Lung (tissue), 12 donors: Measurements from ENCODE around the gene TEDC1. TPM values are rescaled to one million over a fixed set of nuclear protein-coding genes. Genes with fewer than 3 reads are reported as not detected.
"Not testable (repeated sequence)": the region's sequence is repeated elsewhere in the genome, so short reads cannot be mapped to it uniquely, and the experiment has no call there.

ENCODE experiments used
- ATAC-seq: fragments of 200-7000 bp; cut with Tn5 transposase; one replicate; pipeline ENCODE4 v1.9.1; 2020; ENCODE audit warnings: moderate number of reproducible peaks; ENCODE audit not compliant: insufficient read depth, low FRiP score
- DNase-seq, 3 donors: peaks; one replicate each; pipeline ENCODE4 v3.0.0-alpha.2; 2013 to 2017
- H3K27ac ChIP-seq, 2 donors: one replicate each; pipeline ENCODE4 v1.5.1; 2013; ENCODE audit warnings: mild to moderate bottlenecking in 2 of 2, moderate library complexity in 2 of 2, control low read depth in 1 of 2, inconsistent platforms in 1 of 2, low read depth in 1 of 2, low read length in 1 of 2
- H3K27me3 ChIP-seq, 3 donors: one replicate each; pipeline ENCODE4 v1.5.1; 2013; ENCODE audit warnings: low read length in 2 of 3; ENCODE audit not compliant: control insufficient read depth in 3 of 3, insufficient read depth in 3 of 3
- H3K36me3 ChIP-seq, 4 donors: one replicate each; pipeline ENCODE4 v1.5.1; 2013; ENCODE audit warnings: low read length in 4 of 4, mild to moderate bottlenecking in 1 of 4, moderate library complexity in 1 of 4; ENCODE audit not compliant: control insufficient read depth in 4 of 4, insufficient read depth in 4 of 4
- H3K4me1 ChIP-seq, 5 donors: one replicate each; pipeline ENCODE4 v1.5.1; 2013; ENCODE audit warnings: low read length in 5 of 5, mild to moderate bottlenecking in 2 of 5, moderate library complexity in 1 of 5; ENCODE audit not compliant: control insufficient read depth in 5 of 5, insufficient read depth in 5 of 5
- H3K4me3 ChIP-seq: one replicate; pipeline ENCODE4 v1.5.1; 2013; ENCODE audit warnings: mild to moderate bottlenecking, control low read depth, moderate library complexity
- H3K9ac ChIP-seq, 2 donors: one replicate each; pipeline ENCODE4 v1.5.1; 2013; ENCODE audit warnings: low read length in 2 of 2, control low read depth in 1 of 2; ENCODE audit not compliant: insufficient read depth in 1 of 2
- H3K9me3 ChIP-seq, 4 donors: one replicate each; pipeline ENCODE4 v1.5.1; 2013; ENCODE audit warnings: low read length in 3 of 4, mild to moderate bottlenecking in 1 of 4, moderate library complexity in 1 of 4; ENCODE audit not compliant: control insufficient read depth in 4 of 4, insufficient read depth in 3 of 4
- WGBS, 2 donors: extraction: QIAGEN DNeasy Blood & Tissue Kit; methylation state at CpG; one replicate each; pipeline ENCODE4 v1.1.7; 2013; 5-methylcytosine and 5-hydroxymethylcytosine counted together
- polyA plus RNA-seq, 2 donors: library from polyadenylated mRNA; stranded (reverse); fragments of 200-250 nt; gene quantifications; one replicate each; pipeline ENCODE4 v1.2.1, GENCODE V29; 2013
- total RNA-seq, 2 donors: library from RNA; depleted of rRNA in 1 of 2; stranded (reverse); fragments of >200 nt in 1 of 2; gene quantifications; one replicate each; pipeline ENCODE4 v1.2.1, GENCODE V29; 2014 to 2021
- TF ChIP-seq, protein P1 (sequence below): IDR thresholded peaks from 2 replicates; pipeline ENCODE4 v1.5.1; 2012; ENCODE audit warnings: mild to moderate bottlenecking; ENCODE audit errors: control extremely low read depth, extremely low read depth
- donor health status: control.
- donor health status: control.
- donor health status: Bipolar disorder and iron deficiency.
- donor health status: healthy.
- donor health status: DM: yes; HTN: yes; CAD: no.

Gene TEDC1
- total and polyA plus RNA-seq, 4 donors: 5.8 to 20.8 (median 14.4) TPM

DNA sequence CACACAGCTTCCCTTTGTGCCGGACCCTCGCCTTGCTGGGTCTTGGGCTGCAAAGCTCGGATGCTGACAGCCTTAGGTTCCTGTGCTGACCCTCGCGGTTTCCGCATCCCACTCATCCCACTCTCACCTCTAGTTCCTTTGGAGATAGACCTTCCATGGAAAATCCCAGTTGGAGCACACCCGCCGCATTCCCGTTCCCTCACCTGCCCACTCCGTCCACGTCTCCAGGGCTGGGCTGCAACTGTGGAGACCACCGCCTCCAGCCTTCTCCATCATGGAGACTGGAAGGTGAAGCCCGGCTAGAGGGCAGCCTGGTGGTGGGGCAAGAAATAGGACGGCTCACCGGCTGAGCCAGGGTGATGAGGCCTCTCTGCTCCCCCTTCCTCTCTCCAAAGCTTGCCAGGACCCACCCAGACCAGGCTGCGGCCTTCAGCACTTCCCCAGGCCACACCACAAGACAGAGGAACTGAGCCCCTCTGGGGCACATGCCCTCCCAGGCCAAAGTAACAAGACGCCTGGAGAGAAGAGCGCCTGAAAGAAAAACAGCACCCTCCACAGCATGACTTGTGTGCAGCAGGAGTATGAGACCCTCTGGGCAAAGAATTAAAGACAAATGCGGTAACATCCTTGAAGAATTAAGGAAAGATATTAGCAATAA, 50.3 kb downstream of the TEDC1 start:
- H3K4me3 ChIP-seq: no peak overlapping the region
- DNase-seq (no peak), ATAC-seq (no peak)
- TF ChIP-seq, protein P1, sequence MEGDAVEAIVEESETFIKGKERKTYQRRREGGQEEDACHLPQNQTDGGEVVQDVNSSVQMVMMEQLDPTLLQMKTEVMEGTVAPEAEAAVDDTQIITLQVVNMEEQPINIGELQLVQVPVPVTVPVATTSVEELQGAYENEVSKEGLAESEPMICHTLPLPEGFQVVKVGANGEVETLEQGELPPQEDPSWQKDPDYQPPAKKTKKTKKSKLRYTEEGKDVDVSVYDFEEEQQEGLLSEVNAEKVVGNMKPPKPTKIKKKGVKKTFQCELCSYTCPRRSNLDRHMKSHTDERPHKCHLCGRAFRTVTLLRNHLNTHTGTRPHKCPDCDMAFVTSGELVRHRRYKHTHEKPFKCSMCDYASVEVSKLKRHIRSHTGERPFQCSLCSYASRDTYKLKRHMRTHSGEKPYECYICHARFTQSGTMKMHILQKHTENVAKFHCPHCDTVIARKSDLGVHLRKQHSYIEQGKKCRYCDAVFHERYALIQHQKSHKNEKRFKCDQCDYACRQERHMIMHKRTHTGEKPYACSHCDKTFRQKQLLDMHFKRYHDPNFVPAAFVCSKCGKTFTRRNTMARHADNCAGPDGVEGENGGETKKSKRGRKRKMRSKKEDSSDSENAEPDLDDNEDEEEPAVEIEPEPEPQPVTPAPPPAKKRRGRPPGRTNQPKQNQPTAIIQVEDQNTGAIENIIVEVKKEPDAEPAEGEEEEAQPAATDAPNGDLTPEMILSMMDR: no peak
- H3K9me3 ChIP-seq: peaks cover 0 to 5% (median 3%) of the 10 kb centered on the region in 4 donors
- WGBS, 2 donors: 80 to 82% methylated on average over 18 to 19 of the region's 19 CpGs
- no peak overlapping the region for H3K27ac ChIP-seq
- no peaks in the 10 kb centered on the region for H3K27me3 ChIP-seq
- H3K9ac ChIP-seq: no peak overlapping the region
- peaks cover 0 to 5% (median 0%) of the 10 kb centered on the region in 5 donors for H3K4me1 ChIP-seq
- H3K36me3 ChIP-seq: no peaks in the 10 kb centered on the region

DNA sequence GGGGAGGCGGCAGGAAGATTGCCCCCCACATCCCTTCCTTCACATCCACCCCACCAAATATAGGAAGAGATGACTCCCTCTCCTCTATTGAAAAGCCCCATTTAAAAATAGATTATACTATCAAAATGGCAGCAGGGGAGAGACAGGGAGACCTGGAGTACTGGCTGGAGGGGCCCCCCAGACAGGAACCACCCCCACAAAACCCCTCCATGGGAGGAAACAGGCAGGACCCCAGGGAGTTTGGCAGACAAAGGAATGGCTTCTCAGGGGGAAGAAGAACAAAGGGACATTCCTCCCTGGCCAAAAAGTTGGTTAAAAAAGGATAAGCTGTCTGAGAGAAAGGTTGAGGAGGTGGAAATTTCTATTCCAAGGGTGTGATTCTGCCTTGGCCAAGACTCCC, 54.6 kb downstream of the TEDC1 start:
- WGBS, 2 donors: 71 to 82% methylated on average over 1 of the region's 1 CpG
- not testable (repeated sequence) for DNase-seq

DNA sequence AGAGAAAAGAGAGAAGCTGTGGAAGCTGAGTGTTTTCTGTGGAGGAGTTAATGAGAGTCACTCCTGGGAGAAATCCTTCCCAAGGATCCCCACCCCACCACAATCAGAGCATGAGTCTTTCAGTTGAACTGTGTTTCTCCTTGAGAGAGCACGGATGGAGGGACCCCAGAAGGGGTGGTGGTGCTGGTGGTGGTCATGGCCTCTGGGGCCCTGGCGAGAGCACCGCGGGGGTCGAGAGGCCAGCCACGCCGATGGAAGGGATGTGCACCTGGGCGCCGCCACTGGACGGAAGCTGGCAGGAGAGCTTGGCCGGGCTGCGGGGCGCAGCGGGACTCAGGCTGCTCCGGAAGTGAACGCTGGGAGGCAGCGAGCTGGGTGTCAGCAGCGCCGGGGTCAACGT, 55.4 kb downstream of the TEDC1 start:
- not testable (repeated sequence) for H3K9me3 ChIP-seq, H3K4me3 ChIP-seq, H3K9ac ChIP-seq, H3K27ac ChIP-seq, H3K36me3 ChIP-seq, ATAC-seq, H3K4me1 ChIP-seq, DNase-seq, H3K27me3 ChIP-seq
- WGBS, 2 donors: 96 to 98% methylated on average over 9 to 10 of the region's 20 CpGs

More for the DNA sequence above, 54.6 kb downstream of the TEDC1 start:
- not testable (repeated sequence) for H3K36me3 ChIP-seq, H3K4me3 ChIP-seq, H3K9me3 ChIP-seq, H3K27ac ChIP-seq, ATAC-seq, H3K27me3 ChIP-seq, H3K4me1 ChIP-seq, H3K9ac ChIP-seq

DNA sequence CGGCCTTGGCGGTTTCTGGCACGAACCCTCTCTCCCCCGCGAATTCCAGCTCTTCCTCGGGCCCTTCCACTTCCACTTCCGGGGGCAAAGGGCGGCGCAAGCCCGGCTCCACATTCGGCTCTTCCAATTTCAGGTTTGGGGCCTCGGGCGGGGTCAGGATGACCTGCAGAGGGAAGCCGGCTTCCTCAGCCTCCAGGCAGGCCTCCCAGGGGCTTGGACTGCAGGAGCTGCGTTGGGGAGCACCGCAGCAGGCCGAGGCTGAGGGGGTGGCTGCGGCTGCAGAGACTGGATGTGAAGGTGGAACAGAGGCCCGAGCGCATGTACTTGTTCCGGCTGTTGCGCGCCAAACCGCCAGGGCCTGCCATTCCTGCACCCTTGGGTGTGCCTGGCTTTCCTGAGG, 56.0 kb downstream of the TEDC1 start:
- H3K9me3 ChIP-seq, ATAC-seq, H3K27me3 ChIP-seq, H3K27ac ChIP-seq, H3K4me3 ChIP-seq, DNase-seq, H3K9ac ChIP-seq, H3K4me1 ChIP-seq, H3K36me3 ChIP-seq: not testable (repeated sequence)
- 83 to 96% methylated on average over 4 to 19 of the region's 24 CpGs for WGBS, 2 donors

DNA sequence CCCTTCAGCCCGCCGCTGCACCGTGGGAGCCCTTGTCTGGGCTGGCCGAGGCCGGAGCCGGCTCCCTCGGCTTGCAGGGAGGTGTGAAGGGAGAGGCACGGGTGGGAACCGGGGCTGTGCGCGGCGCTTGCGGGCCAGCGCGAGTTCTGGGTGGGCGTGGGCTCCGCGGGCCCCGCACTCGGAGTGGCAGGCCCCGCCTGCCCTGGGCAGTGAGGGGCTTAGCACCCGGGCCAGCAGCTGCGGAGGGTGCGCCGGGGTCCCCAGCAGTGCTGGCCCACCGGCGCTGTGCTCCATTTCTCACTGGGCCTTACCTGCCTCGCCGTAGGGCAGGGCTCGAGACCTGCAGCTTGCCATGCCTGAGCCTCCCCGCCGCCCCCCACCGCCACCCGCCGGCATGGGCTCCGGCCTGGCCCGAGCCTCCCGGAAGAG, 56.7 kb downstream of the TEDC1 start:
- WGBS, 2 donors: 96 to 97% methylated on average over 34 to 38 of the region's 38 CpGs
- H3K27me3 ChIP-seq: no peaks in the 10 kb centered on the region
- no peak overlapping the region for H3K27ac ChIP-seq
- TF ChIP-seq, protein P1: no peak
- peaks cover 0 to 5% (median 3%) of the 10 kb centered on the region in 4 donors for H3K9me3 ChIP-seq
- DNase-seq (no peak), ATAC-seq (no peak)
- no peaks in the 10 kb centered on the region for H3K4me1 ChIP-seq
- no peaks in the 10 kb centered on the region for H3K36me3 ChIP-seq
- H3K9ac ChIP-seq: no peak overlapping the region
- no peak overlapping the region for H3K4me3 ChIP-seq

Other genes with a start within 250 kb of the TEDC1 start
- 10 to 100 TPM; 44.2 to 51.4 TPM for gene BTBD6, start 242.7 kb upstream of the TEDC1 start, total RNA-seq
- 10 to 100 TPM; 30.9 to 54.1 TPM for gene BTBD6, start 242.7 kb upstream of the TEDC1 start, polyA plus RNA-seq
- gene BRF1, start 190.2 kb upstream of the TEDC1 start, total RNA-seq: 10 to 100 TPM; 44.0 to 55.3 TPM
- 10 to 100 TPM; 14.2 to 30.4 TPM for gene BRF1, start 190.2 kb upstream of the TEDC1 start, polyA plus RNA-seq
- 10 to 100 TPM; 57.8 to 84.2 TPM for gene PACS2, start 176.5 kb upstream of the TEDC1 start, total RNA-seq
- 10 to 100 TPM; 37.9 to 87.2 TPM for gene PACS2, start 176.5 kb upstream of the TEDC1 start, polyA plus RNA-seq
- gene TEX22, start 92.7 kb upstream of the TEDC1 start, total RNA-seq: 1 to 10 TPM in 1 of 2 donors, under 1 TPM in 1; 0.40 to 2.1 TPM
- under 1 TPM; 0.17 to 0.18 TPM for gene TEX22, start 92.7 kb upstream of the TEDC1 start, polyA plus RNA-seq
- 100 to 1,000 TPM in 1 of 2 donors, 10 to 100 TPM in 1; 64.7 to 113 TPM for gene MTA1, start 71.4 kb upstream of the TEDC1 start, total RNA-seq
- gene MTA1, start 71.4 kb upstream of the TEDC1 start, polyA plus RNA-seq: 10 to 100 TPM; 40.2 to 62.6 TPM
- 100 to 1,000 TPM; 135 to 267 TPM for gene CRIP2, start 16.4 kb upstream of the TEDC1 start, total RNA-seq
- gene CRIP2, start 16.4 kb upstream of the TEDC1 start, polyA plus RNA-seq: 100 to 1,000 TPM; 194 to 216 TPM
- gene CRIP1, start 4.4 kb upstream of the TEDC1 start, total RNA-seq: 100 to 1,000 TPM in 1 of 2 donors, 10 to 100 TPM in 1; 72.8 to 422 TPM
- gene CRIP1, start 4.4 kb upstream of the TEDC1 start, polyA plus RNA-seq: 100 to 1,000 TPM; 181 to 465 TPM
- 1 to 10 TPM; 3.0 to 5.4 TPM for gene TMEM121, start 35.3 kb downstream of the TEDC1 start, total RNA-seq
- gene TMEM121, start 35.3 kb downstream of the TEDC1 start, polyA plus RNA-seq: 1 to 10 TPM; 1.1 to 2.6 TPM